A549 (cell line): ENCODE data around the gene ATP8A2. TPM values are rescaled to one million over a fixed set of nuclear protein-coding genes. Genes with fewer than 3 reads are reported as not detected.

Source experiments
- ATAC-seq, 2 experiments: fragments of 200-7000 bp in 1 of 2; fragments of >200 bp in 1 of 2; cut with Nextera tagmentation in 1 of 2; cut with Tn5 transposase in 1 of 2; 3 replicates each; pipeline versions ENCODE4 v1.8.0 to v1.9.1; 2018 to 2020; ENCODE audit warnings: mild to moderate bottlenecking in 1 of 2, moderate library complexity in 1 of 2
- CTCF ChIA-PET: fragments of 300-600 bp; sonication (Branson Sonifier 250); formaldehyde crosslinking; extraction: SDS; loops from one replicate; lab custom pipeline; 2021; ENCODE audit warnings: antibody characterized with exemption, inconsistent platforms; lab: Yijun Ruan, JAX
- POLR2A ChIA-PET: fragments of 350-600 bp; formaldehyde crosslinking; extraction: SDS; loops from one replicate; lab custom pipeline; 2021; ENCODE audit warnings: antibody characterized with exemption, inconsistent platforms; lab: Yijun Ruan, JAX
- DNase-seq, 2 experiments: peaks; one replicate each; pipeline versions ENCODE4 v3.0.0 to v3.0.0-alpha.2; 2011 to 2016; ENCODE audit warnings: low read depth in 1 of 2, low spot score in 1 of 2
- FAIRE-seq: peaks from 2 replicates; lab custom pipeline; 2011; peaks lifted over from hg19 to GRCh38; lab: Jason Lieb, UNC
- H3K27ac ChIP-seq, 2 experiments: fragments of >200 bp; sonication (Bioruptor Twin); formaldehyde crosslinking; 3 replicates each; pipeline ENCODE4 v1.5.1; 2016 to 2017
- H3K4me1 ChIP-seq: fragments of >200 bp; sonication (Bioruptor Twin); formaldehyde crosslinking; 3 replicates; pipeline ENCODE4 v1.6.1; 2016
- H3K4me2 ChIP-seq: fragments of >200 bp; sonication (Bioruptor Twin); formaldehyde crosslinking; 3 replicates; pipeline ENCODE4 v1.6.1; 2016
- H3K4me3 ChIP-seq: fragments of >200 bp; sonication (Bioruptor Twin); formaldehyde crosslinking; 3 replicates; pipeline ENCODE4 v1.5.1; 2016
- H3K9me3 ChIP-seq: fragments of >200 bp; sonication (Bioruptor Twin); formaldehyde crosslinking; 3 replicates; pipeline ENCODE4 v1.6.1; 2016
- CHD2 ChIP-seq: fragments of 150-350 bp; IDR thresholded peaks from 2 replicates; pipeline ENCODE4 v1.6.1; 2014; ENCODE audit warnings: low read length; ENCODE audit not compliant: partially characterized antibody
- ESRRA ChIP-seq: fragments of 150-350 bp; IDR thresholded peaks from 2 replicates; pipeline ENCODE4 v1.6.1; 2014; ENCODE audit warnings: mild to moderate bottlenecking, low read length, borderline replicate concordance
- FOSL2 ChIP-seq, 2 experiments: fragments of 450-650 bp in 1 of 2; fragments of >200 bp in 1 of 2; sonication (Bioruptor Twin) in 1 of 2; formaldehyde crosslinking; IDR thresholded peaks; 2 replicates each; pipeline versions ENCODE4 v1.5.0 to v1.6.1; 2016 to 2020; ENCODE audit warnings: mild to moderate bottlenecking in 1 of 2, moderate library complexity in 1 of 2
- FOXS1 ChIP-seq: fragments of 250-450 bp; sonication (Bioruptor Pico); IDR thresholded peaks from 2 replicates; pipeline ENCODE4 v1.5.0; 2020; ENCODE audit warnings: mild to moderate bottlenecking, moderate library complexity
- GATA3 ChIP-seq: IDR thresholded peaks from 2 replicates; pipeline ENCODE4 v1.6.1; 2012; ENCODE audit warnings: borderline replicate concordance
- HDAC2 ChIP-seq: fragments of 200-600 bp; sonication (generic); IDR thresholded peaks from 2 replicates; pipeline ENCODE4 v1.6.1; 2016
- HOXA7 ChIP-seq: fragments of 250-450 bp; sonication (Bioruptor Pico); IDR thresholded peaks from 2 replicates; pipeline ENCODE4 v1.5.0; 2020; ENCODE audit warnings: mild to moderate bottlenecking, moderate library complexity
- HOXB13 ChIP-seq: fragments of 250-450 bp; sonication (Bioruptor Pico); IDR thresholded peaks from 2 replicates; pipeline ENCODE4 v1.5.0; 2020; ENCODE audit warnings: low read depth, mild to moderate bottlenecking, moderate library complexity
- HOXB5 ChIP-seq: fragments of 250-450 bp; sonication (Bioruptor Pico); IDR thresholded peaks from 2 replicates; pipeline ENCODE4 v1.5.0; 2020; ENCODE audit warnings: mild to moderate bottlenecking, moderate library complexity
- JUN ChIP-seq, 2 experiments: fragments of >200 bp; sonication (Bioruptor Twin); formaldehyde crosslinking; IDR thresholded peaks; 2 replicates in 1 of 2; 3 replicates in 1 of 2; pipeline ENCODE4 v1.6.1; 2016 to 2017
- KDM5A ChIP-seq: fragments of 200-600 bp; sonication (generic); IDR thresholded peaks from 2 replicates; pipeline ENCODE4 v1.6.1; 2016; ENCODE audit warnings: antibody characterized with exemption, mild to moderate bottlenecking
- MAFK ChIP-seq: fragments of 450-650 bp; IDR thresholded peaks from 2 replicates; pipeline ENCODE4 v1.6.1; 2014; ENCODE audit not compliant: partially characterized antibody
- MAZ ChIP-seq: fragments of 150-350 bp; IDR thresholded peaks from 2 replicates; pipeline ENCODE4 v1.6.1; 2014; ENCODE audit warnings: antibody characterized with exemption, low read depth, low read length, borderline replicate concordance
- NPAS2 ChIP-seq: fragments of 250-450 bp; sonication (Bioruptor Pico); IDR thresholded peaks from 2 replicates; pipeline ENCODE4 v1.8.0; 2022; ENCODE audit warnings: mild to moderate bottlenecking, moderate library complexity, borderline replicate concordance
- NR3C1 ChIP-seq: fragments of >200 bp; sonication (Bioruptor Twin); formaldehyde crosslinking; IDR thresholded peaks from 3 replicates; pipeline ENCODE4 v1.6.1; 2017
- POLR2A ChIP-seq: IDR thresholded peaks from 2 replicates; pipeline ENCODE4 v1.6.1; 2012; ENCODE audit warnings: mild to moderate bottlenecking, low read length
- RFX5 ChIP-seq: fragments of 450-650 bp; IDR thresholded peaks from 2 replicates; pipeline ENCODE4 v1.7.1; 2014; ENCODE audit warnings: antibody characterized with exemption, mild to moderate bottlenecking, moderate library complexity
- SMC3 ChIP-seq: fragments of >200 bp; sonication (Bioruptor Twin); formaldehyde crosslinking; IDR thresholded peaks from 3 replicates; pipeline ENCODE4 v1.6.1; 2018; ENCODE audit warnings: inconsistent platforms
- SREBF2 ChIP-seq: fragments of 450-650 bp; IDR thresholded peaks from 2 replicates; pipeline ENCODE4 v1.6.1; 2014; ENCODE audit warnings: mild to moderate bottlenecking, moderate library complexity
- ZFP36 ChIP-seq: fragments of 450-650 bp; IDR thresholded peaks from 2 replicates; pipeline ENCODE4 v1.6.1; 2014; ENCODE audit warnings: borderline replicate concordance; ENCODE audit not compliant: partially characterized antibody
- ZNF302 ChIP-seq: fragments of 250-450 bp; sonication (Bioruptor Pico); IDR thresholded peaks from 2 replicates; pipeline ENCODE4 v1.9.0; 2021; ENCODE audit warnings: inconsistent platforms, mild to moderate bottlenecking, moderate library complexity
- ZSCAN20 ChIP-seq: fragments of 250-450 bp; sonication (Bioruptor Pico); IDR thresholded peaks from 2 replicates; pipeline ENCODE4 v1.8.0; 2022; ENCODE audit warnings: mild to moderate bottlenecking, moderate library complexity
- WGBS: methylation state at CpG from one replicate; pipeline ENCODE4 v1.1.6; 2017; ENCODE audit errors: missing lambda C conversion rate; 5-methylcytosine and 5-hydroxymethylcytosine counted together
- polyA plus RNA-seq, 4 experiments: library from polyadenylated mRNA; depleted of rRNA in 3 of 4; stranded (reverse); fragments of >200 nt; fragmentation: RNase III in 1 of 4; extraction: RNeasy Plus Mini Kit Qiagen cat#74134 plus additional on column Dnase treatment in 1 of 4; gene quantifications; 2 replicates in 3 of 4; 3 replicates in 1 of 4; pipeline ENCODE4 v1.2.3, GENCODE V29; 2011 to 2017
- TF ChIP-seq, protein P1 (sequence below): IDR thresholded peaks from 2 replicates; pipeline ENCODE4 v1.6.1; 2012
- TF ChIP-seq, protein P2 (sequence below): fragments of >200 bp; sonication (Bioruptor Twin); formaldehyde crosslinking; IDR thresholded peaks from 2 replicates; pipeline ENCODE4 v1.6.1; 2016
- TF ChIP-seq, protein P3 (sequence below): fragments of 200-600 bp; sonication (generic); IDR thresholded peaks from 2 replicates; pipeline ENCODE4 v1.6.1; 2016; ENCODE audit warnings: antibody characterized with exemption, mild to moderate bottlenecking, moderate library complexity
- TF ChIP-seq, protein P4 (sequence below): fragments of 150-350 bp; IDR thresholded peaks from 2 replicates; pipeline ENCODE4 v1.6.1; 2014; ENCODE audit warnings: low read depth, mild to moderate bottlenecking, low read length

The ATP8A2 gene
- polyA plus RNA-seq, 2 of the 4 experiments (the other 2 are of a cell fraction), result 0.03 TPM; not detected in 1

DNA sequence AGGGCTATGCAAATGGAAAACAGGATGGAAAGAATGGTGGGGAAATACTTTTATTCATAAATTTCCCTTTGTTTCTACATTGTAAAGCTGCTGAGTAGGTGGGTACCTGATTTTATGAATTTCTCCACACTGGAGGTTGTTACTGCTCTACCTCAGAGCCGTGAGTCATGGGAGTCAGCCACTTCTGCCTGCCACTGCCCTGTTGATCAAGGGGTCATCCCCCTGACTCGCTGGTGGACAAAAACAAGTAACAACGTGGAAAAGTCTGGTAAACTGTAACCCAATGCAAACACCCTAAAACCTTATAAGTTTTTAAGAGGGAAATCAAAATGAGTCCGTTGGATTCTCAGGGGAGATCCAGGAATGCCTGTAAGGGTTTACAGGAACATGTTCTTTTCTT, 329.5 kb downstream of the ATP8A2 start:
- 1% methylated on average over 4 of the region's 4 CpGs for WGBS
- no peaks in the 10 kb centered on the region for H3K9me3 ChIP-seq
- H3K4me1 ChIP-seq, result no peaks in the 10 kb centered on the region
- H3K4me2 ChIP-seq, result no peak overlapping the region
- no peak for DNase-seq
- no peak overlapping the region for H3K4me3 ChIP-seq
- POLR2A ChIA-PET, result no interaction called here
- no peak for ATAC-seq
- FAIRE-seq, result no peak
- CTCF ChIA-PET, result no interaction called here
- TF ChIP-seq HOXA7 (CRISPR knock-in tag) (no peak), RFX5 (no peak), HDAC2 (no peak), HOXB13 (CRISPR knock-in tag) (no peak), POLR2A (no peak), MAFK (no peak), FOXS1 (no peak), MAZ (no peak), SREBF2 (no peak), NR3C1 (no peak), FOSL2 (IDR thresholded peaks at IDR 0.05) (no peak), FOSL2 (CRISPR knock-in tag; IDR thresholded peaks at IDR 0.05) (no peak)
- TF ChIP-seq, protein P1, sequence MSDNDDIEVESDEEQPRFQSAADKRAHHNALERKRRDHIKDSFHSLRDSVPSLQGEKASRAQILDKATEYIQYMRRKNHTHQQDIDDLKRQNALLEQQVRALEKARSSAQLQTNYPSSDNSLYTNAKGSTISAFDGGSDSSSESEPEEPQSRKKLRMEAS, result no peak
- TF ChIP-seq, protein P2, sequence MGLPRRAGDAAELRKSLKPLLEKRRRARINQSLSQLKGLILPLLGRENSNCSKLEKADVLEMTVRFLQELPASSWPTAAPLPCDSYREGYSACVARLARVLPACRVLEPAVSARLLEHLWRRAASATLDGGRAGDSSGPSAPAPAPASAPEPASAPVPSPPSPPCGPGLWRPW, result no peak
- TF ChIP-seq, all 56 proteins: peak for 0
- H3K27ac ChIP-seq, result no peak overlapping the region

DNA sequence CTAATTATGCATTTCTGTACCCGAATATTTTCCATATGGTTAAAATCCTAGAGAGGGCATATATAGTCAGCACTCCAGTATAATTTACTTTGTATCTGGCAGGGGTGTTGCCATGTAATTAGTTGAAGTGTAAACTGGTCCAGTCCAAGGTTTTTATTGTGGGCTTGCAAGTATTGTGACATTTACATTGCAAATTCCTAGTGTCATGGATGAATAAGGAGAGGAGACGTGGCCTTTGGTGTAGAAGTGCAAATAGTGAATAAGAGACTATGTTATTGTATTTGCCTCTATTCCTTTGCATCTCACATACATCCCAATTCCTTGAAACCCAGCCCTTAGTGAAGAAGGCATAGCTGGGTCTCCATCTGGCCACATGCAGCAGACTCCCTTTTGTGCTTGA, 330.6 kb downstream of the ATP8A2 start:
- no peak for ATAC-seq
- ChIA-PET CTCF (no interaction called here), POLR2A (no interaction called here)
- no peak for TF ChIP-seq ZSCAN20 (CRISPR knock-in tag)
- no peak for TF ChIP-seq CHD2
- TF ChIP-seq JUN (IDR thresholded peaks at IDR 0.05), result no peak
- TF ChIP-seq, protein P3, sequence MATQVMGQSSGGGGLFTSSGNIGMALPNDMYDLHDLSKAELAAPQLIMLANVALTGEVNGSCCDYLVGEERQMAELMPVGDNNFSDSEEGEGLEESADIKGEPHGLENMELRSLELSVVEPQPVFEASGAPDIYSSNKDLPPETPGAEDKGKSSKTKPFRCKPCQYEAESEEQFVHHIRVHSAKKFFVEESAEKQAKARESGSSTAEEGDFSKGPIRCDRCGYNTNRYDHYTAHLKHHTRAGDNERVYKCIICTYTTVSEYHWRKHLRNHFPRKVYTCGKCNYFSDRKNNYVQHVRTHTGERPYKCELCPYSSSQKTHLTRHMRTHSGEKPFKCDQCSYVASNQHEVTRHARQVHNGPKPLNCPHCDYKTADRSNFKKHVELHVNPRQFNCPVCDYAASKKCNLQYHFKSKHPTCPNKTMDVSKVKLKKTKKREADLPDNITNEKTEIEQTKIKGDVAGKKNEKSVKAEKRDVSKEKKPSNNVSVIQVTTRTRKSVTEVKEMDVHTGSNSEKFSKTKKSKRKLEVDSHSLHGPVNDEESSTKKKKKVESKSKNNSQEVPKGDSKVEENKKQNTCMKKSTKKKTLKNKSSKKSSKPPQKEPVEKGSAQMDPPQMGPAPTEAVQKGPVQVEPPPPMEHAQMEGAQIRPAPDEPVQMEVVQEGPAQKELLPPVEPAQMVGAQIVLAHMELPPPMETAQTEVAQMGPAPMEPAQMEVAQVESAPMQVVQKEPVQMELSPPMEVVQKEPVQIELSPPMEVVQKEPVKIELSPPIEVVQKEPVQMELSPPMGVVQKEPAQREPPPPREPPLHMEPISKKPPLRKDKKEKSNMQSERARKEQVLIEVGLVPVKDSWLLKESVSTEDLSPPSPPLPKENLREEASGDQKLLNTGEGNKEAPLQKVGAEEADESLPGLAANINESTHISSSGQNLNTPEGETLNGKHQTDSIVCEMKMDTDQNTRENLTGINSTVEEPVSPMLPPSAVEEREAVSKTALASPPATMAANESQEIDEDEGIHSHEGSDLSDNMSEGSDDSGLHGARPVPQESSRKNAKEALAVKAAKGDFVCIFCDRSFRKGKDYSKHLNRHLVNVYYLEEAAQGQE, result no peak
- TF ChIP-seq, protein P4, sequence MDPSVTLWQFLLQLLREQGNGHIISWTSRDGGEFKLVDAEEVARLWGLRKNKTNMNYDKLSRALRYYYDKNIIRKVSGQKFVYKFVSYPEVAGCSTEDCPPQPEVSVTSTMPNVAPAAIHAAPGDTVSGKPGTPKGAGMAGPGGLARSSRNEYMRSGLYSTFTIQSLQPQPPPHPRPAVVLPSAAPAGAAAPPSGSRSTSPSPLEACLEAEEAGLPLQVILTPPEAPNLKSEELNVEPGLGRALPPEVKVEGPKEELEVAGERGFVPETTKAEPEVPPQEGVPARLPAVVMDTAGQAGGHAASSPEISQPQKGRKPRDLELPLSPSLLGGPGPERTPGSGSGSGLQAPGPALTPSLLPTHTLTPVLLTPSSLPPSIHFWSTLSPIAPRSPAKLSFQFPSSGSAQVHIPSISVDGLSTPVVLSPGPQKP, result no peak
- no peak for TF ChIP-seq HOXB5 (CRISPR knock-in tag)
- no peak for TF ChIP-seq ESRRA
- TF ChIP-seq ZFP36, result no peak
- TF ChIP-seq SREBF2, result no peak
- TF ChIP-seq MAZ, result no peak
- TF ChIP-seq NPAS2 (CRISPR knock-in tag), result no peak
- no peak for TF ChIP-seq ZNF302 (CRISPR knock-in tag)
- no peak for TF ChIP-seq FOXS1
- no peak for TF ChIP-seq RFX5
- TF ChIP-seq SMC3, result no peak
- no peak for TF ChIP-seq KDM5A
- TF ChIP-seq GATA3, result no peak
- no peak overlapping the region for H3K4me3 ChIP-seq
- no peaks in the 10 kb centered on the region for H3K9me3 ChIP-seq
- DNase-seq, result no peak
- no peak for FAIRE-seq
- no peaks in the 10 kb centered on the region for H3K4me1 ChIP-seq
- H3K4me2 ChIP-seq, result no peak overlapping the region
- WGBS, result 0% methylated on average over 2 of the region's 2 CpGs
- no peak overlapping the region for H3K27ac ChIP-seq
